CD1c-positive myeloid dendritic cell (primary cell): ENCODE measurements around the gene ZNF497.
A peak's percentile ranks its signal among the peaks of the same experiment; 100 is the strongest.
"Not testable (repeated sequence)": the region's sequence is repeated elsewhere in the genome, so short reads cannot be mapped to it uniquely, and the experiment has no call there.

Experiments used
- DNase-seq: peaks from one replicate; pipeline ENCODE4 v3.0.0-alpha.2; 2016; ENCODE audit errors: extremely low spot score

ZNF497 gene

DNA sequence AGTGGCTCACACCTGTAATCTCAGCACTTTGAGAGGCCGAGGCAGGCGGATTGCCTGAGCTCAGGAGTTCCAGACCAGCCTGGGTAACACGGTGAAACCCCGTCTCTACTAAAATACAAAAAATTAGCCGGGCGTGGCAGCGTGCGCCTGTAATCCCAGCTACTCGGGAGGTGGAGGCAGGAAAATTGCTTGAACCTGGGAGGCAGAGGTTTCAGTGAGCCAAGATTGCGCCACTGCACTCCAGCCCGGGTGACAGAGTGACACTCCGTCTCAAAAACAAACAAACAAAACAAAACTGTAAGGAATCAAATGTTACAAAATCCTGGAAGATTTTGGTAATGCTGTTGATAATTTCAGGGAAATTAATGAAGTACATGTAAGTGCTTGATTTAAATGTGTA, 14.5 kb downstream of the ZNF497 start:
- DNase-seq, result not testable (repeated sequence)

DNA sequence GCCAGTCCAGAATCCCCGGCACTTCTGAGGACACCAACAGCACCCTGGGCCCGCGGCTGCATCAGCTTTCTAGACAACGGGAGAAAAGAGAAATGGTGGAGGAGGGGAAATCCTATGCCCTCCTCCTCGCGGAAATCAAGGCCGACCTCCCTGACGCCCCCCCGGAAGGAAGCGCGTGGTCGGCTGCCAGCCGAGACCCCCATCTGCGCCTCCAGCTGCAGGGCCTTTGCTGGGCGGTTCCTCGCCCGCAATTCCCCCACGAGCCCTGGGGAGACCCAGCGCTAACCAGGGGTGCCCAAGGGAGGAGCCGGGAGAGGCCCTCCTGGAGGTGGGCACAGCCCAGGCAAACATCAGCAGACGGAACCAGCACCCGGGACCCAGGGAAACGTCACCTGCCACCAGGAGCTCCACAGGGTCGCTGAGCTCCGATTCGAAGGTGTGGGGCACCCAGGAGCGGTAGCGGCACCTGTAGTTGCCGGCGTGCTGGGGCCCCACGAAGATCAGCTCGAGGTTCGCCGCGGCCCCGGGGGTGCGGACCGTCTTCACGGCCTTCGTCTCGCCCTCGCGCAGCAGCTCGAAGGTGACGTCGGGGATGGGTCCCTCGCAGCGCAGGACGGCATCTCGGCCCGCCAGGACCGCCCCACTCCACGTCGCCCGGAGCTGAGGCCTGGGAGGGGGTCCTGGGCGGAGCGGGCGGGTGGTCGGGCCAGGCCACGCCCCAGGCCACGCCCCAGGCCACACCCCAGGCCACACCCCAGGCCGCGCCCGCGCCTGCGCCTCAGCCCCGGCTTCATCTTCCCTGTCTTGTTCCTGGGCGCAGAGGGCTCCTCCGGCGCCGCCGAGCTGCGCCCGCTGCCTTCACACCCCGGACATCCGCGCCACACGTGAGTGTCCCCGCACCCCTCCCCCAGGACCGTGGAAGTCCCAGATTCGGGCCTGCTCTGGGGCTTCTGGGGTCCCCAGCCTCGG, 15.3 kb downstream of the ZNF497 start:
- DNase-seq, result peak; percentile 82

DNA sequence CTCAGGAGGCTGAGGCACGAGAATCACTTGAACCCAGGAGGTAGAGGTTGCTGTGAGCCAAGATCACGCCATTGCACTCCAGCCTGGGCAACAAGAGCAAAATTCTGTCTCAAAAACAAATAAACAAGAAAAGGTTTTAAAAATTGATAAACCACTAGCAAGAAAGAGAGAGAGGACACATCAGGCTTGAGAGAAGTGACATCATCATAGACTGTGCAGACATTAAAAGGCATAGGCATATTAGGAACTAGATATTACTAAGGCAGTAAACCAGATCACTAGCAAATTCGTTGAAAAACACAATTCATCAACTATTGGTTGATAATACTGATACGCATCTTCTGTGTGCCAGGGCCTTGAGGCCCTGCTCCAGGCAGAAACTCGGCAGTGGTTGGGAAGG, 17.0 kb downstream of the ZNF497 start:
- no peak for DNase-seq

DNA sequence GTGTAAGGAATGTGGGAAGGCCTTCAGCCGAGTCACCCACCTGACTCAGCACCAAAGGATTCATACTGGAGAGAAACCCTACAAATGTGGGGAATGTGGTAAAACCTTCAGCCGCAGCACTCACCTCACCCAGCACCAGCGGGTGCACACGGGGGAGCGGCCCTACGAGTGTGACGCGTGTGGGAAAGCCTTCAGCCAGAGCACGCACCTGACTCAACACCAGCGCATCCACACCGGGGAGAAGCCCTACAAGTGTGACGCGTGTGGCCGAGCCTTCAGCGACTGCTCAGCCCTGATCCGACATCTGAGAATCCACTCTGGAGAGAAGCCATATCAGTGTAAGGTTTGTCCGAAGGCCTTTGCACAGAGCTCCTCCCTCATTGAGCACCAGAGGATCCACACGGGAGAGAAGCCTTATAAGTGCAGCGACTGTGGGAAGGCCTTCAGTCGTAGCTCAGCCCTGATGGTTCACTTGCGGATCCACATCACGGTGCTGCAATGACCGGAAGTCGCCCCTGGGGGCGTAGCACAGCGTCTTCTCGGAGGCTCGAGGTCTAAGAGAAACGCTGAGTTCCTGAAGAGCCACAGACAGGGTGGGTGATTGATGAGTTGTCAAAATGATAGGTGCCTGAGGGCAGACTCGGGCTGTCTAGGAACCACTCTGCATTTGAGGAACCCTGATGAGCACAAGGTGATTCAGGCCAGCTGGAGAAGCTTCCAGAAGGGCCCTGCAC, 23.6 kb downstream of the ZNF497 start:
- no peak for DNase-seq

DNA sequence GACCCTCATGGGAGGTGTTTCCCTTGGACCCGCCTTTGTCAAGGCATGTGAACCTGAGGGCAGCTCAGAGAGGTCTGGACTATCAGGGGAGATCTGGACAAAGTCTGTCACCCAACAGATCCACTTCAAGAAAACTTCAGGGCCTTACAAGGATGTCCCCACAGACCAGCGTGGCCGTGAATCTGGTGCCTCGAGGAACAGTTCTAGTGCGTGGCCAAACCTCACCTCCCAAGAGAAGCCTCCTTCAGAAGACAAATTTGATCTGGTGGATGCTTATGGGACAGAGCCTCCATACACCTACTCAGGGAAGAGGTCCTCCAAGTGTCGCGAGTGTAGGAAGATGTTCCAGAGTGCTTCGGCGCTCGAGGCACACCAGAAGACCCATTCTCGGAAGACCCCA, 24.2 kb downstream of the ZNF497 start:
- no peak for DNase-seq

DNA sequence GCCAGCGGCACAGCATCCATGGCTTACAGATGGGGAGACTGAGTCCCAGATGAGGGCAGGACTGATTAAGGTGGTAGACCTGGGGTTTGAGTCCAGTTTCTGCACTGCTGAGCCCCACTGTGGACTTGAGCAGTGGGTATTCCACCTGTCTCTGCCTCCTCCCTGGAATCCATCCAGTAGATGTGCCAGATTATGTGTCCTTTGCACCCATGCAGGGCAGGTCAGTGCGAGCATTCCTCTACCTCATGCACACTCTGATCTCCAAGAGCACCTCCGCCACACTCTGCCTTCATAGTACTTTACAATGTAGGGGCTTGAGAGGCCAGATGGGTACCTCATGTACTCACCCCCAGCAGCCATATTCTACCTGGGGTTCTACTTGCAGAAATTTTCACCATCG, 25.7 kb downstream of the ZNF497 start:
- no peak for DNase-seq

DNA sequence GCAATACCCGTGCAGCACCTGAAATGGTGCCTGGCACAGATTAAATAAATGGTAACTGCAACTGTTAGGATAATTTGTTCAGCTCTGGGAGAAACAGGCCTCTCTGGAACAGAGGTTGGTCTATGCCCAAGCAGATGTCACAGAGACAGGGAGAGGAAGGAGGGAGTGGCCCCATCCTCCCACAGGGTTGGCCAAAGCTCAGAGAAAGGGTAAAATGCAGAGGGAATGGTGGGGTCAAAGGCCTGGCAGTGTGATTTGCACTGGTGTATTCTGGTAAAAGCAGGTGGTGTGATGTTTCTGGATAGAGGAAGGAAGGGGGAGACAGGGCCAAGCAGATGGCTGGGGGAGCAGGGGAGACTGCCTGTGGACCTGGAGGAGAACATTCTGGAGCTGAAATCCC, 26.3 kb downstream of the ZNF497 start:
- DNase-seq, result no peak

DNA sequence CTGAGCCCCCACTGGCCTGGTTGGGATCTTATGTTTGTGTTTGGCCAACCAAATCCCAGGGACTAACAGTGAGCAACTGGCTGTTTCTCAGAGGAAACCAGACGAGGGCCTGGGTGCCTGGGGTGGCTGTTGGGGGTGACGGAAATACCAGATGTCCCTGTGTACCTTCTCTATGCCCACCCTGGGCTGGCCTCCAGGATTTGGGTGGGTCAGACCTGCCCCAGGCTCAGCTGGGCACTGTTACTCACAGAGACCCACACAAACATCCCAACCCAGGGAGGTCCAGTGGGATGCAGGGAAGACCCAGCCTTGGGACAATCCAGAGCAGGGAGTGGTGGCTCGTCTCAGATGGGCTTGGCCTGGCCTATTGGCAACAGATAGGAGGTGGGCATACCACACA, 26.9 kb downstream of the ZNF497 start:
- DNase-seq, result no peak

DNA sequence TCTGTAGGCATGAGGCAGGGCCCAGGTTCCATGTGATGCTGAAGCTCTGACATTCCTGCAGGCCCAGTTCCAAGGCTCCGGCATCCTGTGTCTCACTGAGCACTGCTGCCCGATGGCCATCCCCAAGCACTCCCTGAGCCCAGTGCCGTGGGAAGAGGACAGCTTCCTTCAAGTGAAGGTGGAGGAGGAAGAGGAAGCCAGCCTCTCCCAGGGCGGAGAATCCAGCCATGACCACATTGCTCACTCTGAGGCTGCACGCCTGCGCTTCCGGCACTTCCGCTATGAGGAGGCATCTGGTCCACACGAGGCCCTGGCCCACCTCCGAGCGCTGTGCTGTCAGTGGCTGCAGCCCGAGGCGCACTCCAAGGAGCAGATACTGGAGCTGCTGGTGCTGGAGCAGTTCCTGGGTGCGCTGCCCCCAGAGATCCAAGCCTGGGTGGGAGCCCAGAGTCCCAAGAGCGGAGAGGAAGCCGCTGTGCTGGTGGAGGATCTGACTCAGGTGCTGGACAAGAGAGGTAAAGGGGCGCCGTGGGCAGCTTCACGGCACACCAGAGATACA, 27.8 kb downstream of the ZNF497 start:
- peak; percentile 57 for DNase-seq

DNA sequence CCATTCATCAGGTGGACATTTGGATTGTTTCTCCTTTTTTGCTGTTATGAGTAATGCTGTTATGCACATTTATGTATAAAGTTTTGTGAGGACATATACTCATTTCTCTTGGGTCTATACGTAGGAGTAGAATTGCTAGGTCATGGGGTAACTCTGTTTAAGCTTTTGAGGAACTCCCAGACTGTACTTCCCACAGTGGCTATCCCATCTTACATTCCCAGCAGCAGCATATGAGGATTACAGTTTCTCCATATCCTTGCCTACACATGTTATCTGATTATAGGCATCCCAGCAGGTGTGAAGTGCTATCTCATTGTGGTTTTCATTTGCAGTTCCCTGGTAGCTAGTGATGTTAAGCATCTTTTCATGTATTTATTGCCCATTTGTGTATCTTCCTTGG, 29.9 kb downstream of the ZNF497 start:
- peak; percentile 54 for DNase-seq

DNA sequence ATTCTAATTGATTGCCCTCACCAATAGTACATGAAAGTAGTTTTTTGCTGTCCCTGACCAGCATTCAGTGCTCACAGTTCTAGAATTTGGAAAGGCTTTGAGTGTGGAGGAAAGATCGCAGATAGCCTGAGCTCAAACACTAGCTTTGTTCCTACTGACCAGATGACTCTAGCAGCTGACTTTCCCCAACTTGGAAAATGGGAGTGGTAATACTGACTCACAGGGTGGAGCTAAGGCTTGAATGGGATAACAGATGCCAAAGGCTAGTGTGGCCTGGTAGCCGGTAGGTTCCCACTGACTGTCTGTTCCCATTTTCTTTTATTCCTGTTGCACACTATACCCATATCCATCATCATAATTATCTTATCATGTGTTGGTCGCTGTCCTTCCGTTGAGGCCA, 32.1 kb downstream of the ZNF497 start:
- no peak for DNase-seq

DNA sequence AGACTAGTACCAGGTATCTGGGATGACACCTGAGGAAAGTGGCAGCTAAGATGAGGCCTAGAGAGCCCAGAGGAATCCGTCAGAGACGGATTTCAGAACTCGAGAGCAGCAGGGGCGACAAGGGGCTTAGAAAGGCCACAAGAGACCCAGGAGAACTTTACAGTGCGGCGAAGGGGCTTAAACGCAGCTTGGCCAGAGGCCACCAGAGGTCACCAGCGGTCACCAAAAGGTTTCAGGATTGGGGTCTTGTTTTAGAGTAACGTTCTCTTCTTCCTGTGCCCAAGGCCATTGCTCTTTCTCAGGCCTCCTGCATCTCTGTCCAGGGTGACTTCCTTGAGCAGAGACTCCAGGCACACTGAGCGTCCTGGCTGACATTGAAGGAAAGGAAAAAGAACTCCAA, 33.6 kb downstream of the ZNF497 start:
- no peak for DNase-seq

DNA sequence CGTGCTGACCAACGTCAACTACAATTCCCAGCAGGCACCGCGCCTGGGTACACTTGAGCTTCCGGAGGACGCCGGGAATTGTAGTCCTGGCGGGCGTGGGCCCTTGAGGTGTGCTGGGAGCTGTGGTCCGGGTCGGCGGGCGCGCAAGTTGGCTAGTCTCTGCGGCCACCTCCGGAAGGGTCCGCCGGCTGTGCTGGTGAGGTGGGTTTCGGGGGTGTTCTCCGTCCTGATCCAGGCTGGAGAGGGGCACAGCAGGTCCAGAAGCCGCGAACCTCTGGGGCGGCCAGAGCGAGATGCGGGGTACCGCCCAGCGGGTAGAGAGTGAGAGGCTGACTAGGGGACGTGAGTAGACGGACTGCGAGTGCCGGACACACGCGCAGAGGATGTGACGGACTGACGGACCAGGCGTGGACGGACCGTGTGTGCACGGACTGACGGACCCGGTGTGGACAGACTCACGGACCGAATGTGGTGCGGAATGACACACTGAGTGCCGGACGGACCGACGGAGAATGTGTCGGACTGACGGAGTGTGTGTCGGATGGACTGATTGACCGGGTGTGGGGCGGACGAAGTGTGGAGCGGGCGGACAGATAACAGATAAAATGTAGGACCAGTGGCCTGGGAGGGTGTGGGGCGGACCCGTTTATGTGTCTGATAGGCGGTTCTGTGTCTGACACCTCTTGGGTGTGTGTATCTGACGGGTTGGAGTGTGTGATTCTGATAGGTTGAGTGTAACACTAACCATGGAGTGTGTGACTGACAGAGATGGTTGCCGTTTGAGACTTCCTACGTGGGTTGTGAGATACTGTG, 35.4 kb downstream of the ZNF497 start, which contains the start of gene ZSCAN22:
Gene ZSCAN22 (plus strand): TSS at position 81 of the 813 bp plus-strand sequence. CDS start 7,809 bp downstream, outside the sequence.
- DNase-seq, result peak; percentile 96

DNA sequence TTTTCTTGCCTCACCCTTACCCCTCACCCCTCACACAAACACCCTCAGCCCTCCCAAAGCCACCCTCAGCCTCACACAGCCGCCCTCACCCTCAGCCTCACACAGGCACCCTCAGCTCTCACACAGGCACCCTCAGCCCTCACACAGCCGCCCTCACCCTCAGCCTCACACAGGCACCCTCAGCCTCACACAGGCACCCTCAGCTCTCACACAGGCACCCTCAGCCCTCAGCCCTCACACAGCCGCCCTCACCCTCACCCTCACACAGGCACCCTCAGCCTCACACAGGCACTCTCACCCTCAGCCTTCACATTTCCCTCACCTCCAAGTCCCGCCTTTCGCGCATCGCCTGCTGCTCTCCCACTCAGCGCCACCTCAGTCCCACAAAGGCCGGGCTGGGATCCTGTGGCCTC, 36.0 kb downstream of the ZNF497 start:
- DNase-seq, result no peak

DNA sequence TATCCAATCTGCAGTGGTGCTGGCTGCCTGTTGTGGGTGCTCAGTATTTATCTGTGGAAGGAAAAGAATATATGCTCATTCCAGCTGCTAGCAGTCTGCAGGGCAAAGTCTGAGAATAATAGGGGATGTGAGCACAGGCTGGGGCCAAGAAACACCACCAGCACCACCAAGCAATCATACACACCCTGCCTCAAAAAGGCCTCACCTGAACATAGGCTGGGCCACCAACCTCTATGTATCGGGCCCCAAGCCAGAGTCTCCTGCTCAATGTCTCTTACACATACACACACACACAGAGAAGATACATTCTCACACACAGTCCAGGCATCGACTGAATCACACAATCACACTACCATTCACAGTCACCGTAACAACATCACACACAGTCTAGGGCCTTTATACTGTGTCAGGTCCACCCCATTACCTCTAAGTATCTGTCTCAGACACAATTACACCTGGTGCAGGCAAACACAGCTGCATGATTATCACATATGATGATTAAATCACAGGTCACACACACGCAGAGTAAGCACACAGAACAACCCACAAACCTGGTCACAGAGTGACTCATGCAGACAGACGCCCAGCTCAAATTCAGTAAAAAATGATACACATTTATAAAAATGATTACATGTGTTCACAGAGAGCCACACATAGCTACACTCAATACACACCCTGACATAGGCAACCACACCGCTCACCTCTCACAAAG, 37.1 kb downstream of the ZNF497 start:
- no peak for DNase-seq

DNA sequence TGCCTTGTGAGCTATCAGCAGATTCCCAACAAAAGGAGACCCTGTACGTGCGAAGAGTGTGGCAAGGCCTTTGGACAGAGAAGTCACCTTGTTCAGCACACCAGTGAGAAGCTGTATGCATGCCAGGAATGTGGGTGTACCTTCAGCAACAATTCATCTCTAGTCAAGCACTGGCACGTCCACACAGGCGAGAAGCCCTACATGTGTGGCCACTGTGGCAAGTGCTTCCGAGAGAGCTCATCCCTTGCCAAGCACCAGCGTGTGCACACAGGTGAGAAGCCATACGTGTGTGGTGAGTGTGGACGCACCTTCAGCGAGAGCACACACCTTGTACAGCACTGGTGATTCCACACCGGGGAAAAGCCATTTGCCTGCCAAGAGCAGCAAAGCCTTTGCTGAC, 43.3 kb downstream of the ZNF497 start:
- no peak for DNase-seq

DNA sequence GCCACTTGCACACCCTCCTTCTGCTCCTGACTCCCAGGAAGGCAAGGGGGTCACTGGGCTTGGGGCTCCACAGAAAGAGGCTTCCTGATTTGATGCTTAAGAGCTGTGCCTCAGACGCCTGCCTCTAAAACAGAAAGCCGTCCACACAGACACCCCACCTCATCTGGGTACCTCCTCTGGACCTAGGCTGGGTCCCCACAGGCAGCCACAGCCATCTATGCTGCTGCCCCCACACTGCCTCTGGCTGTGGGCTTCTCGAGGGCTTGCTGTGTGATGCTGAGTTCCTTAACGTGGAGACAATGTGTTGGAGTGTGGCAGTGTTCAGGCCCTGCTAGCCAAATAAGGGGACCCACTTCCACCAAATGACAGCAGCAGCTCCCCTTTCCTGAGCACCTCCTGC, 44.3 kb downstream of the ZNF497 start:
- no peak for DNase-seq

DNA sequence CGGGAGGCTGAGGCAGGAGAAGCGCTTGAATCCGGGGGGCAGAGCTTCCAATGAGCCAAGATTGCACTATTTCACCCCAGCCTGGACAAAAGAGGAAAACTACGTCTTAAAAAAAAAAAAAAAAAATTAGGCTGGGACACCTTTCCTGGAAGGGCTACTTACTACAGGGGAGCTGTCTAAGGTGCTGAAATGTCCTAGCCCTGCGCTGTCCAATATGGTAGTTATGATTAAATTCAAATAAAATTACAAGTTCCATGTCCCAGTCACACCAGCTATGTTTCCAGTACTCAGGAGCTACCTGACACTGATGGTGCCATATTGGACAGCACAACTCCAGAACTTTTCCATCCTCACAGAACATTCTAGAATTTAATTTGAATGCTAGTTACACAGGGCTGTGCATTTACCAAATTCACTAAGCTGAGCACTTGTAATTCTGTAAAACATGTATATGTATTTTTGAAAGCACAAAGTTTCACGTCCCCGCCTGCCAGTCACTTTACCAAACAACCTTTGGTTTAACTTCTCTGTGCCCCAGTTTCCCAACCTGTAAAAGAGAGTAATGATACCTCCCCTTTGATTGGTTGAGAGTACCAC, 45.0 kb downstream of the ZNF497 start:
- DNase-seq, result peak; percentile 24

DNA sequence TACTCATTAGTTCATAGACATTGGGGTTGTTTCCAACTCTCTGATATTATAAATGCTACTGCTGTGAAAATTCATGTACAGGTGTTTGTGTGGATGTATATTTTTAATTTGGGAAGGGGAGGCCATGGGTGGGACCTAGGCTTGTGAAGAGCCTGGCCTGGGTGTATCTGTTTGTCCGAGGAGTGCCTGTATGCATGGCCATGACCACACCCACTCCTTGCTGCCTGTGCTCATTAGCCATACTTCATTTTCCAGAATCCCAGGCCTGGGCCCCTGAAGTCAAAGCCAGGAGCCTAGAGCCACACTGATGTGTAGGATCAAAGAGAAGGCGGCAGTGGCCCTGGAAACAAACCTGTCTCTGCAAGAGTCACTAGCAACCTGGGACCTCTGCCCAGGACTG, 47.0 kb downstream of the ZNF497 start:
- DNase-seq, result no peak

DNA sequence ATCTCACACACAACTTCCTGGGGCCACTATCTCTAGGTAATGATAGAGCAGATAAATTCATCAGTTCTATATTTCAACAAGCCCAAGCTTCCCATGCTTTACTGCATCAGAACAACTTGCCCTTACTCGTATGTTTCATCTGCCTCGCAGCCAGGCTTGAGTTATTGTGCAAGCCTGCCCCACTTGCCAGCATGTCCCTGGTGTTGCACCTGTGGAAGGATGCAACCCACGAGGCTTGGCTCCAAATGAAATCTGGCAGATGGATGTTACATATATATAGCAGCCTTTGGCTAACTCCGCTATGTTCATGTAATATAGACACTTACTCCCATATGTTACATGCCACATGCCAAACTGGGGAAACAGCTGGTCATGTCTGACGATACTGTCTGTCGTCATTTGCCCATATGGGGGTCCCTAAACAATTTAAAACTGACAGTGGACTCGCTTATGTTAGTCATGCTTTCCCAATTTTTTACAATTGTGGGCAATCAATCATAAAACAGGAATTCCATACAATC, 51.1 kb downstream of the ZNF497 start:
- no peak for DNase-seq
